Esophagus muscularis mucosa (tissue), 4 donors: ENCODE measurements around the gene ABCC5. TPM values are rescaled to one million over a fixed set of nuclear protein-coding genes. Genes with fewer than 3 reads are reported as not detected.

Experiments
- DNase-seq: peaks from one replicate; pipeline ENCODE4 v3.0.0-alpha.2; 2017; ENCODE audit errors: extremely low spot score
- H3K27ac ChIP-seq, 4 donors: fragments of 200-600 bp; sonication (generic); replicated peaks in 1 of 4; 1 replicate in 3 of 4; 2 replicates in 1 of 4; pipeline ENCODE4 v1.5.1; 2016 to 2019; ENCODE audit warnings: mild to moderate bottlenecking in 1 of 4
- H3K27me3 ChIP-seq, 4 donors: fragments of 200-600 bp; sonication (generic); one replicate each; pipeline versions ENCODE4 v1.5.1 to v1.6.0; 2016 to 2019
- H3K36me3 ChIP-seq, 4 donors: fragments of 200-600 bp; sonication (generic); one replicate each; pipeline ENCODE4 v1.5.1; 2016 to 2019
- H3K4me1 ChIP-seq, 4 donors: fragments of 200-600 bp; sonication (generic); one replicate each; pipeline ENCODE4 v1.5.1; 2016 to 2019
- H3K4me3 ChIP-seq, 4 donors: fragments of 200-600 bp; sonication (generic); 1 replicate in 2 of 4; 2 replicates in 2 of 4; pipeline ENCODE4 v1.5.1; 2016 to 2019; ENCODE audit warnings: mild to moderate bottlenecking in 4 of 4, moderate library complexity in 1 of 4
- H3K9me3 ChIP-seq, 4 donors: fragments of 200-600 bp; sonication (generic); 1 replicate in 3 of 4; 2 replicates in 1 of 4; pipeline ENCODE4 v1.5.1; 2016 to 2019
- EP300 ChIP-seq: sonication (generic); formaldehyde crosslinking; IDR thresholded peaks from one replicate; pipeline ENCODE4 v1.6.1; 2017; ENCODE audit warnings: antibody characterized with exemption
- POLR2A ChIP-seq: fragments of 450-650 bp; IDR thresholded peaks from one replicate; pipeline ENCODE4 v1.6.1; 2017; ENCODE audit warnings: antibody characterized with exemption, moderate library complexity, mild to moderate bottlenecking, low read depth
- POLR2AphosphoS5 ChIP-seq, 2 donors: sonication (generic); formaldehyde crosslinking; IDR thresholded peaks; one replicate each; pipeline ENCODE4 v1.6.1; 2017; ENCODE audit warnings: antibody characterized with exemption in 2 of 2
- WGBS: methylation state at CpG from one replicate; pipeline ENCODE4 v1.1.5; 2018; 5-methylcytosine and 5-hydroxymethylcytosine counted together
- intact Hi-C: fragments of 100-400 bp; cut with DNase I; formaldehyde crosslinking; loops from one replicate; pipeline ENCODE4 v1.15.1; 2023
- total RNA-seq, 4 donors: library from RNA; depleted of rRNA; stranded (reverse); fragments of >200 nt; gene quantifications; one replicate each; pipeline versions ENCODE4 v1.1.0 to v1.2.1, GENCODE V29; 2016
- TF ChIP-seq, protein P1 (sequence below), 3 experiments: fragments of 200-600 bp in 2 of 3; fragments of 450-650 bp in 1 of 3; sonication (generic) in 2 of 3; IDR thresholded peaks; one replicate each; pipeline ENCODE4 v1.5.1; 2017 to 2019; ENCODE audit warnings: antibody characterized with exemption in 3 of 3, mild to moderate bottlenecking in 2 of 3, moderate library complexity in 1 of 3

ABCC5 gene
- total RNA-seq, 4 donors from 2014 or later = 9.8 to 20.2 (median 17.6) TPM

DNA sequence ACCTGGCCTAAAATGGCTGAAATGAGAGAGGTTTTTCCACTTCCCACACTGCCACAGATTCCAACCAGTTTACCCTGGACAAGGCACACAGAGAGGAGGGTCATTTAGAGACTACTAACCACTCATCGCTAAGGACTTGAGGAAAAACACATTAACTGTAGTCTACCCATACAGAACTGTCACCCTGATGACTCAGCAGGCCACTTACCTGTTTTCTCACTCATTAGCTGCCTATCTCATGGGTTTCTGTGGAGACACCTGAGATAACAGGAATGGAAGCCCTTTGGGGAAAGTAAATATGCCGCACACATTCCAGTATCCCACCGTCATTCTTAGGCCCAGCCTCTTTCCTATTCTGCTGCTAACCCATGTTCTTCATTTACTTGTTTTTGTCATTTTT, 50.0 kb downstream of the ABCC5 start:
- H3K36me3 ChIP-seq = peaks cover 40 to 99% (median 93%) of the 10 kb centered on the region in 4 donors
- no peaks in the 10 kb centered on the region for H3K4me1 ChIP-seq
- no peak for DNase-seq
- no peak overlapping the region for H3K27ac ChIP-seq
- no peaks in the 10 kb centered on the region for H3K9me3 ChIP-seq
- no peak overlapping the region for H3K4me3 ChIP-seq
- intact Hi-C loops = no loop called here
- WGBS = 92% methylated on average over 3 of the region's 3 CpGs
- TF ChIP-seq, protein P1, sequence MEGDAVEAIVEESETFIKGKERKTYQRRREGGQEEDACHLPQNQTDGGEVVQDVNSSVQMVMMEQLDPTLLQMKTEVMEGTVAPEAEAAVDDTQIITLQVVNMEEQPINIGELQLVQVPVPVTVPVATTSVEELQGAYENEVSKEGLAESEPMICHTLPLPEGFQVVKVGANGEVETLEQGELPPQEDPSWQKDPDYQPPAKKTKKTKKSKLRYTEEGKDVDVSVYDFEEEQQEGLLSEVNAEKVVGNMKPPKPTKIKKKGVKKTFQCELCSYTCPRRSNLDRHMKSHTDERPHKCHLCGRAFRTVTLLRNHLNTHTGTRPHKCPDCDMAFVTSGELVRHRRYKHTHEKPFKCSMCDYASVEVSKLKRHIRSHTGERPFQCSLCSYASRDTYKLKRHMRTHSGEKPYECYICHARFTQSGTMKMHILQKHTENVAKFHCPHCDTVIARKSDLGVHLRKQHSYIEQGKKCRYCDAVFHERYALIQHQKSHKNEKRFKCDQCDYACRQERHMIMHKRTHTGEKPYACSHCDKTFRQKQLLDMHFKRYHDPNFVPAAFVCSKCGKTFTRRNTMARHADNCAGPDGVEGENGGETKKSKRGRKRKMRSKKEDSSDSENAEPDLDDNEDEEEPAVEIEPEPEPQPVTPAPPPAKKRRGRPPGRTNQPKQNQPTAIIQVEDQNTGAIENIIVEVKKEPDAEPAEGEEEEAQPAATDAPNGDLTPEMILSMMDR (IDR thresholded peaks at IDR 0.05) = no peak
- TF ChIP-seq POLR2A = no peak
- no peak for TF ChIP-seq POLR2AphosphoS5 (IDR thresholded peaks at IDR 0.05)
- no peak for TF ChIP-seq EP300
- no peaks in the 10 kb centered on the region for H3K27me3 ChIP-seq

DNA sequence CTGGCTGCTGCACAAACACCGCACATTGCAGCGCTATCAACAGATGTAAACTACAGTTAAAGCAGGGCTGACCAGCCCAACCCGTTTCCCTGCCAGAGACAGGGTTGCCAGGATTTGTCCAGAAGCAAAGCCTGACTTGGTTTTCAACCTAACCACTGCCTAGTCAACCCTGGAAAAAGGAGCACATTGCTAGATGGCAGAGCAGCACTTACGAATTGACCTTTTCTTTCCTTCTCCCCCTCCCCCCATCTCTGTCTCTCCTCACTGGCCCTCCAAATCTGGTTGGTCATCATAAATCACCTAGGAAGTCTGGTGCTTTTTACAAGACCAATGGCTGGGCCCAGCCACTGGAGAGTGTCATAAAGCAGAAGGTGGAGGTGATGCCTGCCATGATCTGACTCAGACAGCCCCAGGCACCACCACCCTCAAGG, 51.3 kb downstream of the ABCC5 start:
- Histone ChIP-seq H3K4me1 (no peaks in the 10 kb centered on the region), H3K27ac (no peak overlapping the region), H3K36me3 (peaks cover 37 to 99% (median 92%) of the 10 kb centered on the region in 4 donors), H3K27me3 (no peaks in the 10 kb centered on the region), H3K9me3 (no peaks in the 10 kb centered on the region), H3K4me3 (no peak overlapping the region)
- TF ChIP-seq POLR2A (no peak), POLR2AphosphoS5 (IDR thresholded peaks at IDR 0.05) (no peak), EP300 (no peak)
- TF ChIP-seq, protein P1 (IDR thresholded peaks at IDR 0.05) = no peak
- intact Hi-C loops = no loop called here
- WGBS = 88% methylated on average over 4 of the region's 4 CpGs
- DNase-seq = no peak

DNA sequence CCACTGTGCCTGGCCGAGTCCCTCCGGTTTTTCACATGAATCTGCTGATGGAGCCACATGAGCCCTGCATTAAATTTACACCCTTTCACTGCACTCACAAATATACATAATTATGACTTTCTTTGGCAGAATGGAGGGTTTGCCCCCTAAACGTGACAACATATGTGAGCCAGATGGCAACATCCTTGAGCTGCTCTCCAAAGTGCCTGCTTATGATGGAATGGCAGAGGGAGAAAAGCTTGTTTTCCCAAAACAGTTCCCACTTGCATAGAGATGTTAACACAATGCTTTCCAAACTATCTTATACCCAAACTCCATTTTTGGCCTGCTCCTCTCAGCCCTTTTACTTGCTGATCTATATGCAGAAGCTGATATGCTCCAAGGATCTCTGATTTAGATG, 54.9 kb downstream of the ABCC5 start:
- intact Hi-C loops = no loop called here
- H3K36me3 ChIP-seq = peaks cover 35 to 100% (median 94%) of the 10 kb centered on the region in 4 donors
- 90% methylated on average over 3 of the region's 3 CpGs for WGBS

DNA sequence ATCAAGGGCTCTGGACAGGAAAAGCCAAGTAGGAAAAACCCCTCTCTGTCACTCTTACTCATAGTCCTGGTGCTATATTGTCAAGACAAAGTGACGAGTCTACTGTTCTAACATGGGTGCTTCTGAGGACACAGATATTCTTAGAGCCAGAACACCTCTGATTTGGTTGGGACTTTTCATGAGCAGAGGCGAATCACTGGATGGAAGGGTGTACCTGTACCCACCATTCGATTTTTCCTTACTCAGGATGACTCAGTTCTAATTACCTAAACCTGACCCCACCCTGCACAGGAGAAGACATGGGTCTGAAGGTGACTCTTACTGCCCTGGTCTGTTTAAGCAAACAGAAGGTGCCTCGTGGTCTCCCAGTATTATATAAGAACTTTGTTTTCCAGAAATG, 58.5 kb downstream of the ABCC5 start:
- H3K36me3 ChIP-seq = peaks cover 28 to 97% (median 75%) of the 10 kb centered on the region in 4 donors
- 88% methylated on average over 4 of the region's 4 CpGs for WGBS

More for the DNA sequence above, 54.9 kb downstream of the ABCC5 start:
- Histone ChIP-seq H3K4me1 (no peaks in the 10 kb centered on the region), H3K9me3 (no peaks in the 10 kb centered on the region), H3K27ac (no peak overlapping the region), H3K27me3 (no peaks in the 10 kb centered on the region), H3K4me3 (no peak overlapping the region)
- TF ChIP-seq, protein P1 (IDR thresholded peaks at IDR 0.05) = no peak
- TF ChIP-seq POLR2A = no peak
- TF ChIP-seq POLR2AphosphoS5 (IDR thresholded peaks at IDR 0.05) = no peak
- TF ChIP-seq EP300 = no peak
- DNase-seq = no peak

More for the DNA sequence above, 58.5 kb downstream of the ABCC5 start:
- Histone ChIP-seq H3K4me1 (no peaks in the 10 kb centered on the region), H3K27ac (no peak overlapping the region), H3K9me3 (no peaks in the 10 kb centered on the region), H3K27me3 (no peaks in the 10 kb centered on the region), H3K4me3 (no peak overlapping the region)
- no peak for TF ChIP-seq POLR2A
- TF ChIP-seq EP300 = no peak
- TF ChIP-seq POLR2AphosphoS5 (IDR thresholded peaks at IDR 0.05) = no peak
- TF ChIP-seq, protein P1 (IDR thresholded peaks at IDR 0.05) = no peak
- DNase-seq = no peak
- intact Hi-C loops = no loop called here
